GM18951 (cell line): ENCODE measurements around the gene COL27A1.
"Not testable (repeated sequence)": the region's sequence is repeated elsewhere in the genome, so short reads cannot be mapped to it uniquely, and the experiment has no call there.

Experiments used
- POLR2A ChIP-seq: IDR thresholded peaks from 4 replicates; pipeline ENCODE4 v1.6.1; 2011; ENCODE audit warnings: mild to moderate bottlenecking; ENCODE audit not compliant: insufficient read length, insufficient read depth; ENCODE audit errors: extremely low read depth
- in situ Hi-C: fragments of 300-500 bp; cut with MboI; formaldehyde crosslinking; loops from one replicate; pipeline ENCODE4 v1.12.0; 2022; ENCODE audit warnings: low sequenced_read_pairs, mixed read lengths, inconsistent platforms; ENCODE audit not compliant: unreplicated experiment

COL27A1 gene

GRCh38 chr9:114330636-114331035, 175.3 kb downstream of the COL27A1 start:
- TF ChIP-seq POLR2A: no peak
- in situ Hi-C loops: no loop called here

- in situ Hi-C loops: not testable (repeated sequence)
Observed at GRCh38 chr9:114331229-114332195, 176.2 kb downstream of the COL27A1 start.

- in situ Hi-C loops: not testable (repeated sequence)
Observed at GRCh38 chr9:114332474-114333040, 177.2 kb downstream of the COL27A1 start.

GRCh38 chr9:114333718-114334117, 178.4 kb downstream of the COL27A1 start:
- in situ Hi-C loops: not testable (repeated sequence)

DNA sequence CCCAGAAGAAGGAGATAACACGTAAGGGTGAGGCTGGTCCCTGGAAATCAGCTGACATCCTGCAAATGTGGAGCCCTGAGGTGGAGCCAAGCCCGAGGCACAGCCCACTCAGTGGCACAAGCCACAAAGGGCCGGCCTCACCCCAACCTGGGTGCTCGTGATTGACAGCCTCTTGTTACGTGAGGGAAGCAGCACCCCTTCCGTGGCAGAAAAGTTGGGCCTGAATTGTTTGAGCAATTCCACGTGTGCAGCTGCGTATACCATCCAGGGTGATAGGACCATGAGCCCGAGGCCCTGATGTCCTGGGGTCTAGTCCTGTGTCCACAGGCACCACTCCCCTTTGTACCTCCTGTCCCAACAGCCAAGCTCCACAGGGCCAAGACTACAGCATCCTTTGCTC, 179.2 kb downstream of the COL27A1 start:
- no peak for TF ChIP-seq POLR2A
- in situ Hi-C loops: no loop called here

GRCh38 chr9:114335745-114336144, 180.4 kb downstream of the COL27A1 start:
- TF ChIP-seq POLR2A: no peak
- in situ Hi-C loops: no loop called here

GRCh38 chr9:114336157-114336556, 180.8 kb downstream of the COL27A1 start:
- in situ Hi-C loops: no loop called here
- no peak for TF ChIP-seq POLR2A

- TF ChIP-seq POLR2A: no peak
- in situ Hi-C loops: no loop called here
Observed at GRCh38 chr9:114336699-114337395, 181.5 kb downstream of the COL27A1 start.

- in situ Hi-C loops: no loop called here
- TF ChIP-seq POLR2A: no peak
Observed at GRCh38 chr9:114338187-114338586, 182.8 kb downstream of the COL27A1 start.

DNA sequence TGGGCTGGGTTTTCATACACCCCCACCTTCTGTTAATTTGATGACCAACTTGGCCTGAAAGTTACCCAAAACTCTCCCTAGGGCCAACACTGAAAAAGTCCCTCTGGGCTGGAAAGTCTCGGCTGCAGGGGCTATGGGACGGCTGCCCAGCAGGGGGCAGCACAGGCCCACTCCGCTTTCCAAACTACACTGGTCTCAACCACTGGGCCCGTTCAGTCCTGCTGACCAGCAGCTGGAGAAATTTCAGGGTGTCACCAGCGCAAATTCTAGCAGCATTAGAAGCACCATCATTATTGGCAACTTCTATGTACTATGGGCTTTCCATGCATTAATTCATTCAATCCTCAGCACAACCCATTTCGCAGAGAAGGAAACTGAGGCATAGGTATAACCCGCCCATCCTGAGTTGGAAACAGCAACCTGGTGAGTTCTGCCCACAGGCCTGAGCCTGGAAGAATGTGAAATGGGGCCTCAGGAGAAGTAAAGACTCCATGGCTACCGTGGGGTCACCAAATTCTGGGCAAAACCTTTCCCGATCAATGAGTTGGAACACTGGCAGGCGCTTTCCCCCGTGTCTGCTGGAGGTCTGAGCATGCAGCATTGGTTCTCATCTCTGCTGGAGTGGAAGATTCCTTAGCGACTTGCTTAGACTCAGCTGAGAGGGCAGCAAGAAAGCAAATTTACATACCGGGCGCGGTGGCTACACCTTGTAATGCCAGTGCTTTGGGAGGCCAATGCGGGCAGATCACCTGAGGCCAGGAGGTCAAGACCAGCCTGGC, 184.0 kb downstream of the COL27A1 start:
- in situ Hi-C loops: no loop called here
- no peak for TF ChIP-seq POLR2A

DNA sequence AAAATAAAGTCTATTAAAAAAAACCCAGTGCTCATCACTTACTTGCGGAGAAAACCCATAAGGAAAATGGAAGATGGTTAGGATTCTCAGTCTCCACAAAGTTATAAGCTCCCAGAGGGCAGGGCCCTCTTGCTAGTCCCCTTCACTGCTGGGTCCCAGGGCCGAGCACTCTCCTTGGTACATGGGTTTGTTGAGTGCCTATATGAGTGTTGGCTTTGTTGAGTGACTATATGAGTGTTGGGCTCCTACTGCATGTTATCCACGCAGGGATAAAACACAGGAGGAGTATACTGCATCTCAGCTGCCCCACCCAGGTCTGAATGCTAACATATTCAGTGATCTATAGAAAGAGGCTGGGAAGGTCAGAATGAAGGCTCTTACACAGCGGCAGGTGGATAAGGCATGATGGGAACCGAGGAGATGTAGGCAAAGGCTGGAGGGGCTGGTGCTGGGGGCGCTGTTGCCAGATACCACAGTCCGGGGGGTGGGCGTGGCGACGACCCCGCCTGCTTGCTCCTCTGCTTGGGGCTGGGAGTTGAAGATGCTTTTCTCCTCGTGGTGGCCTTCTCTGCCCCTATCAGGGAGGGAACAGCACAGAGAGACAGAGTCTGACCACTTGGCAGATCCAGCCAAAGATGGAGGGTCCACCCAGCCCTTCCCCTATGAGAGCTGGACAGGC, 186.0 kb downstream of the COL27A1 start:
- in situ Hi-C loops: no loop called here
- no peak for TF ChIP-seq POLR2A

DNA sequence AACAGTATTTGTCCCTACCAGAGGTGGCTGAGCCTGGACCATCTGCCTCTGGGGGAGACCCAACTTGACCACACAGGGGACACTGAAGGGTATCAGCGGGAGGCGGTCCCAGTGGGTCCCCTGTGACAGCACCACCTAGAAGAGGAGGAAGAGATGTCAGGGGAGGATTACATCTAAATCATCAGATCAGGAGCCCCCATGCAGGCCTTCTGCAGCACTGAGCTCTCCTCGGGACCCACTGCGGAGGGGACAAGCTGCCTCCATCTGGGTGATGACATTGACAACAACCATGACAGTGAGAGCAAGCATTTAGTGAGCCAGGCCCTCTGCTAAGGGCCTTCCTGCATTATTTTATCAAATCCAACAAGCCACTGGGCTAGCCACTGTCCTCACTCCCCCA, 186.7 kb downstream of the COL27A1 start:
- in situ Hi-C loops: no loop called here
- no peak for TF ChIP-seq POLR2A
